Measurements from ENCODE around the gene CLEC9A. TPM values are rescaled to one million over a fixed set of nuclear protein-coding genes. Genes with fewer than 3 reads are reported as not detected.
A peak's percentile ranks its signal among the peaks of the same experiment; 100 is the strongest.

CLEC9A gene
- polyA plus RNA-seq, 1 experiment = not detected

DNA sequence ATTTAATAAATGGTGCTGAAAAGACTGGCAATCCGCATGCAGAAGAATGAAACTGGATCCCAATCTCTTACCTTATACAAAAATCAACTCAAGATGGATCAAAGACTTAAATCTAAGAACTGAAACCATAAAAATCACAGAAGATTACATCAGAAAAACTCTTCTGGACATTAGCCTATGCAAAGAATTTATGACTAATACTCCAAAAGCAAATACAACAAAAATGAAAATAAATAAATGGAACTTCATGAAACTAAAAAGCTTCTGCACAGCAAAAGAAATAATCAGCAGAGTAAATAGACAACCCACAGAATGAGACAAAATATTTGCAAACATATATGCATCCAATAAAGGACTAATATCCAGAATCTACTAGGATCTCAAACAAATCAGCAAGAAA, 82.6 kb downstream of the CLEC9A start:
- DNase-seq (ENCODE audit: low read depth) = peak; percentile 18
- TF ChIP-seq, protein P1, sequence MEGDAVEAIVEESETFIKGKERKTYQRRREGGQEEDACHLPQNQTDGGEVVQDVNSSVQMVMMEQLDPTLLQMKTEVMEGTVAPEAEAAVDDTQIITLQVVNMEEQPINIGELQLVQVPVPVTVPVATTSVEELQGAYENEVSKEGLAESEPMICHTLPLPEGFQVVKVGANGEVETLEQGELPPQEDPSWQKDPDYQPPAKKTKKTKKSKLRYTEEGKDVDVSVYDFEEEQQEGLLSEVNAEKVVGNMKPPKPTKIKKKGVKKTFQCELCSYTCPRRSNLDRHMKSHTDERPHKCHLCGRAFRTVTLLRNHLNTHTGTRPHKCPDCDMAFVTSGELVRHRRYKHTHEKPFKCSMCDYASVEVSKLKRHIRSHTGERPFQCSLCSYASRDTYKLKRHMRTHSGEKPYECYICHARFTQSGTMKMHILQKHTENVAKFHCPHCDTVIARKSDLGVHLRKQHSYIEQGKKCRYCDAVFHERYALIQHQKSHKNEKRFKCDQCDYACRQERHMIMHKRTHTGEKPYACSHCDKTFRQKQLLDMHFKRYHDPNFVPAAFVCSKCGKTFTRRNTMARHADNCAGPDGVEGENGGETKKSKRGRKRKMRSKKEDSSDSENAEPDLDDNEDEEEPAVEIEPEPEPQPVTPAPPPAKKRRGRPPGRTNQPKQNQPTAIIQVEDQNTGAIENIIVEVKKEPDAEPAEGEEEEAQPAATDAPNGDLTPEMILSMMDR (IDR thresholded peaks at IDR 0.05; ENCODE audit: insufficient read depth, low read depth, low read length) = no peak
- Histone ChIP-seq H3K4me3 (ENCODE audit: low read depth, low read length) (no peak overlapping the region), H3K36me3 (ENCODE audit: control insufficient read depth, insufficient read depth, low read length) (no peaks in the 10 kb centered on the region), H3K27me3 (ENCODE audit: control insufficient read depth, insufficient read depth, low read length) (no peaks in the 10 kb centered on the region)
- ChIA-PET POLR2A (no interaction called here), CTCF (no interaction called here)

DNA sequence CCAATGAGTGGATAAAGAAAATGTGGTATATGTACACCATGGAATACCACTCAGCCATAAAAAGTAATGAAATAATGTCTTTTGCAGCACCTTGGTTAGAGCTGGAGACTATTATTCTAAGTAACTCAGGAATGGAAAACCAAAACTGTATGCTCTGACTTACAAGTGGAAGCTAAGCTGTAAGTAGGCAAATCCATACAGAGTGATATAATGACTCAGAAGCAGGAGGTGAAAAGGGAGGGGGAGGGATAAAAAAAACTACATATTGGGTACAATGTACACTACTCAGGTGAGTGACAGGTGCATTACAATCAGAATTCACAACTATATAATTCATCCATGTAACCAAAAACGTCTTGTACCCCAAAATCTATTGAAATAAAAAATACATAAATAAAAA, 83.4 kb downstream of the CLEC9A start:
- Histone ChIP-seq H3K27me3 (ENCODE audit: control insufficient read depth, insufficient read depth, low read length) (no peaks in the 10 kb centered on the region), H3K36me3 (ENCODE audit: control insufficient read depth, insufficient read depth, low read length) (no peaks in the 10 kb centered on the region), H3K4me3 (ENCODE audit: low read depth, low read length) (no peak overlapping the region)
- POLR2A ChIA-PET = no interaction called here
- TF ChIP-seq, protein P1 (IDR thresholded peaks at IDR 0.05; ENCODE audit: insufficient read depth, low read depth, low read length) = no peak
- no peak for DNase-seq (ENCODE audit: low read depth)
- CTCF ChIA-PET = no interaction called here

DNA sequence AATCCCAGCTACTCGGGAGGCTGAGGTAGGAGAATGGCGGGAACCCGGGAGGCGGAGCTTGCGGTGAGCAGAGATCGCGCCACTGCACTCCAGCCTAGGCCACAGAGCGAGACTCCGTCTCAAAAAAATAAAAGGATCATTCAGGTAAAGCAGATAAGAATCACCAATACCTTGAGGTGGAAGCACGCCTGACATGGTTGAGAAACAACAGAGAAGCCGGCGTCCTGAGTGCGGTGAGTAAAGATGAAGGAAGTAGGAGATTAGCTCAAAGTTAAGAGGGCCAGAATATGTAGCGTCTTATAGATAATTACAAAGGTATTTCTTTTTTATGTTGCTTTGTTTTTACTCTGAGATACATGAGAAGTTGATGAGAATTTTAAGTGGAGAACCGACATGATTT, 84.8 kb downstream of the CLEC9A start:
- POLR2A ChIA-PET = no interaction called here
- H3K36me3 ChIP-seq (ENCODE audit: control insufficient read depth, insufficient read depth, low read length) = no peaks in the 10 kb centered on the region
- DNase-seq (ENCODE audit: low read depth) = no peak
- TF ChIP-seq, protein P1 (IDR thresholded peaks at IDR 0.05; ENCODE audit: insufficient read depth, low read depth, low read length) = no peak
- CTCF ChIA-PET = interaction anchor here (0.7 to 0.9 kb wide), 3 partner anchors 24 to 84 kb away, joined by 3 to 5 read pairs (median 3); no protein-coding TSS in a partner anchor
- H3K4me3 ChIP-seq (ENCODE audit: low read depth, low read length) = no peak overlapping the region
- no peaks in the 10 kb centered on the region for H3K27me3 ChIP-seq (ENCODE audit: control insufficient read depth, insufficient read depth, low read length)

Other genes starting within 250 kb of the CLEC9A start
- gene KLRF1, start 203.2 kb upstream of the CLEC9A start, polyA plus RNA-seq (2011; rRNA removed) = not detected in 2 replicates
- 0.04 and 0.27 TPM in 2 replicates for gene CLEC2B, start 161.3 kb upstream of the CLEC9A start, polyA plus RNA-seq (2011; rRNA removed)
- gene KLRF2, start 149.2 kb upstream of the CLEC9A start, polyA plus RNA-seq (2011; rRNA removed) = not detected in 2 replicates
- gene CLEC2A, start 98.3 kb upstream of the CLEC9A start, polyA plus RNA-seq (2011; rRNA removed) = not detected in 2 replicates
- not detected in 2 replicates for gene CLEC12A, start 59.3 kb upstream of the CLEC9A start, polyA plus RNA-seq (2011; rRNA removed)
- gene CLEC1B, start 31.6 kb upstream of the CLEC9A start, polyA plus RNA-seq (2011; rRNA removed) = not detected in 2 replicates
- gene CLEC12B, start 20.1 kb upstream of the CLEC9A start, polyA plus RNA-seq (2011; rRNA removed) = 0.22 TPM in 1 of 2 replicates, not detected in the other
- gene CLEC1A, start 68.3 kb downstream of the CLEC9A start, polyA plus RNA-seq (2011; rRNA removed) = 0.80 TPM in 2 replicates
- gene CLEC7A, start 99.5 kb downstream of the CLEC9A start, polyA plus RNA-seq (2011; rRNA removed) = not detected in 2 replicates
- 6.9 and 9.1 TPM in 2 replicates for gene OLR1, start 141.4 kb downstream of the CLEC9A start, polyA plus RNA-seq (2011; rRNA removed)
- 0.85 and 1.4 TPM in 2 replicates for gene TMEM52B, start 148.3 kb downstream of the CLEC9A start, polyA plus RNA-seq (2011; rRNA removed)
- 192 and 275 TPM in 2 replicates for gene GABARAPL1, start 182.2 kb downstream of the CLEC9A start, polyA plus RNA-seq (2011; rRNA removed)

Data from BJ (cell line).